CD4-positive, CD25-positive, alpha-beta regulatory T cell (primary cell): Measurements from ENCODE around the gene NFKB2. TPM values are rescaled to one million over a fixed set of nuclear protein-coding genes. Genes with fewer than 3 reads are reported as not detected.

ENCODE experiments used
- polyA plus RNA-seq, 4 donors: library from polyadenylated mRNA; unstranded; fragments of 300-500 nt; fragmentation: Illumina TruSeq; gene quantifications; one replicate each; pipeline ENCODE4 v1.2.3, GENCODE V29; 2021
- total RNA-seq: library from RNA; stranded (reverse); gene quantifications from one replicate; pipeline ENCODE4 v1.2.3, GENCODE V29; 2022

NFKB2 gene
- total and polyA plus RNA-seq, 5 donors from 2014 or later, result 6.3 to 385 (median 6.9) TPM

Other genes with a start within 250 kb of the NFKB2 start
- 35.6 TPM for gene NOLC1, start 243.3 kb upstream of the NFKB2 start, total RNA-seq
- gene NOLC1, start 243.3 kb upstream of the NFKB2 start, polyA plus RNA-seq, result 10 to 100 TPM; 29.5 to 46.5 (median 42.1) TPM
- not detected for gene ELOVL3, start 169.4 kb upstream of the NFKB2 start, total RNA-seq
- gene ELOVL3, start 169.4 kb upstream of the NFKB2 start, polyA plus RNA-seq, result under 1 TPM in 1 of 4 donors, not detected in 3; 0.16 TPM
- gene PITX3, start 154.2 kb upstream of the NFKB2 start, total RNA-seq, result not detected
- gene PITX3, start 154.2 kb upstream of the NFKB2 start, polyA plus RNA-seq, result not detected
- gene GBF1, start 150.2 kb upstream of the NFKB2 start, total RNA-seq, result 45.6 TPM
- 10 to 100 TPM in 1 of 4 donors, 1 to 10 TPM in 3; 8.8 to 10.1 (median 9.9) TPM for gene GBF1, start 150.2 kb upstream of the NFKB2 start, polyA plus RNA-seq
- 2.9 TPM for gene PSD, start 23.1 kb downstream of the NFKB2 start, total RNA-seq
- gene PSD, start 23.1 kb downstream of the NFKB2 start, polyA plus RNA-seq, result 1 to 10 TPM; 1.4 to 2.6 (median 1.9) TPM
- 12.8 TPM for gene FBXL15, start 25.1 kb downstream of the NFKB2 start, total RNA-seq
- 10 to 100 TPM; 25.2 to 40.1 (median 32.1) TPM for gene FBXL15, start 25.1 kb downstream of the NFKB2 start, polyA plus RNA-seq
- 29.4 TPM for gene CUEDC2, start 36.9 kb downstream of the NFKB2 start, total RNA-seq
- 10 to 100 TPM; 50.8 to 60.6 (median 52.0) TPM for gene CUEDC2, start 36.9 kb downstream of the NFKB2 start, polyA plus RNA-seq
- 0.35 TPM for gene C10orf95, start 55.8 kb downstream of the NFKB2 start, total RNA-seq
- gene C10orf95, start 55.8 kb downstream of the NFKB2 start, polyA plus RNA-seq, result 1 to 10 TPM in 1 of 4 donors, under 1 TPM in 3; 0.40 to 1.1 (median 0.55) TPM
- gene ACTR1A, start 107.0 kb downstream of the NFKB2 start, total RNA-seq, result 63.0 TPM
- gene ACTR1A, start 107.0 kb downstream of the NFKB2 start, polyA plus RNA-seq, result 10 to 100 TPM; 67.9 to 77.9 (median 75.6) TPM
- gene SUFU, start 108.3 kb downstream of the NFKB2 start, total RNA-seq, result 17.8 TPM
- 1 to 10 TPM; 2.4 to 6.3 (median 4.6) TPM for gene SUFU, start 108.3 kb downstream of the NFKB2 start, polyA plus RNA-seq
- gene TRIM8, start 248.8 kb downstream of the NFKB2 start, total RNA-seq, result 73.4 TPM
- 10 to 100 TPM; 30.2 to 38.3 (median 36.4) TPM for gene TRIM8, start 248.8 kb downstream of the NFKB2 start, polyA plus RNA-seq